Cardiac muscle cell (in vitro differentiated cells and primary cell): ENCODE results near the gene IFITM10. TPM values are rescaled to one million over a fixed set of nuclear protein-coding genes. Genes with fewer than 3 reads are reported as not detected.
"Not testable (repeated sequence)": the region's sequence is repeated elsewhere in the genome, so short reads cannot be mapped to it uniquely, and the experiment has no call there.

Source experiments
- DNase-seq, 2 donors: peaks; one replicate each; pipeline versions ENCODE4 v3.0.0 to v3.0.0-alpha.2; 2010 to 2017; ENCODE audit warnings: low read depth in 1 of 2, low spot score in 1 of 2
- H3K27ac ChIP-seq: fragments of 200-600 bp; sonication (generic); 2 replicates; pipeline ENCODE4 v1.5.1; 2016
- H3K27me3 ChIP-seq: fragments of 200-600 bp; sonication (generic); 2 replicates; pipeline ENCODE4 v1.6.0; 2016; ENCODE audit warnings: control low read depth
- H3K36me3 ChIP-seq: fragments of 200-600 bp; sonication (generic); 2 replicates; pipeline ENCODE4 v1.5.1; 2016; ENCODE audit warnings: control low read depth
- H3K4me1 ChIP-seq: fragments of 200-600 bp; sonication (generic); 2 replicates; pipeline ENCODE4 v1.8.1; 2017; ENCODE audit warnings: low read depth, mild to moderate bottlenecking, mixed run types
- H3K4me3 ChIP-seq: fragments of 200-600 bp; sonication (generic); 2 replicates; pipeline ENCODE4 v1.5.1; 2016; ENCODE audit warnings: mild to moderate bottlenecking
- H3K9me3 ChIP-seq: fragments of 200-600 bp; sonication (generic); 2 replicates; pipeline ENCODE4 v1.5.1; 2017; ENCODE audit warnings: low read depth, mild to moderate bottlenecking, control low read depth
- CTCF ChIP-seq: IDR thresholded peaks from 2 replicates; pipeline ENCODE4 v1.5.1; 2012; ENCODE audit warnings: low read depth, mild to moderate bottlenecking, low read length
- polyA plus RNA-seq: library from polyadenylated mRNA; unstranded; fragments of >200 nt; fragmentation: Nextera tagmentation; extraction: Ambion mirVana; gene quantifications from 2 replicates; pipeline ENCODE4 v1.2.1, GENCODE V29; 2016
- total RNA-seq: library from RNA; depleted of rRNA; stranded (reverse); fragments of >200 nt; gene quantifications from 2 replicates; pipeline ENCODE4 v1.2.3, GENCODE V29; 2016

IFITM10 gene
- total and polyA plus RNA-seq, 2 experiments from 2014 or later, result 1.9 TPM; not detected in 1

DNA sequence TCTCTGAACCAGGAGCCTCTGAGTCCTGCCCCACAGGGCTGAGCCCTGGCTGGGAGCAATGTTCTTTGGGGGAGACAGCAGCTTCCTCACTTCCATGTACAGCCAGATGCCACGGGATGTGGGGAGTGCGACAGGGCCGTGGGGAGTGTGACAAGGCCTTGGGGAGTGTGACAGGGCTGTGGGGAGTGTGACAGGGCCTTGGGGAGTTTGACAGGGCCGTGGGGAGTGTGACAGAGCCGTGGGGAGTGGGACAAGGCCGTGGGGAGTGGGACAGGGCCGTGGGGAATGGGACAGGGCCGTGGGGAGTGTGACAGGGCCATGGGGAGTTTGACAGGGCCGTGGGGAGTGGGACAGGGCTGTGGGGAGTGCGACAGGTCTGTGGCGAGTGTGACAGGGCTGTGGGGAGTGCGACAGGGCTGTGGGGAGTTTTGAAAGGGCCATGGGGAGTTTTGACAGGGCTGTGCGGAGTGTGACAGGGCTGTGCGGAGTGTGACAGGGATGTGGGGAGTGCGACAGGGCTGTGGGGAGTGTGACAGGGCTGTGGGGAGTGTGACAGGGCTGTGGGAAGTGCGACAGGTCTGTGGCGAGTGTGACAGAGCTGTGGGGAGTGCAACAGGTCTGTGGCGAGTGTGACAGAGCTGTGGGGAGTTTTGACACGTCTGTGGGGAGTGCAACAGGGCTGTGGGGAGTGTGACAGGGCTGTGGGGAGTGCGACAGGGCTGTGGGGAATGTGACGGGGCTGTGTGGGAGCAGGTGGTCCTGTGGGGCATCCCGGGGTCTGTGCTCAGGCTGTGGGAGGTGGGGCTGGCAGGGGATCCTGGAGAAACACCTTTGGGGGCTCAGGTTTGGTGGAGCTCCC, 60.0 kb downstream of the IFITM10 start:
- DNase-seq, result no peak
- no peaks in the 10 kb centered on the region for H3K27me3 ChIP-seq
- no peaks in the 10 kb centered on the region for H3K36me3 ChIP-seq
- H3K27ac ChIP-seq, result no peak overlapping the region
- no peak for TF ChIP-seq CTCF
- no peak overlapping the region for H3K4me3 ChIP-seq
- no peaks in the 10 kb centered on the region for H3K9me3 ChIP-seq
- peaks cover 14% of the 10 kb centered on the region for H3K4me1 ChIP-seq

GRCh38 chr11:1689250-1690166, 60.9 kb downstream of the IFITM10 start:
- H3K36me3 ChIP-seq, H3K9me3 ChIP-seq, DNase-seq, H3K27ac ChIP-seq, H3K4me3 ChIP-seq, H3K27me3 ChIP-seq: not testable (repeated sequence)
- peaks cover 14% of the 10 kb centered on the region for H3K4me1 ChIP-seq

GRCh38 chr11:1688336-1688947, 62.0 kb downstream of the IFITM10 start:
- not testable (repeated sequence) for H3K36me3 ChIP-seq, H3K4me3 ChIP-seq, H3K27ac ChIP-seq, DNase-seq, H3K9me3 ChIP-seq, H3K4me1 ChIP-seq, H3K27me3 ChIP-seq

DNA sequence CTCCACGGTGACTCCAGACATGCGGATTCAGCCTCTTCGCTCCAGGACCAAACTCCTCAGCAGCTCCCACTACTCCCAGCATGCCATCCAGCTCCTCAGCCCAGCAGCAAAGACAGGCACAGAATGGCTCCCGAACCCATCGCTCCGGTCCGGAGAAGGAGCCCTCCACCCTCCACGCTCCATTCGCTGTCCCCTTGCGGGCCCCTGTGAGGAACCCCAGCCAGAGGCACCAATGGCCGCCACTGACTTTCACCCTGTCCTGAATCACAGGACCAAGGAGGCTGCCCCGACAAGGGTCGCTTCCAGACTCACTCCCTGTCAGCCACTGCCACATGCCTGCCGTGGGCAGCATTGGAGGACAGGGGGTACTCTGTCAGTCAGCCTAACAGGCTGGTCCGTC, 64.2 kb downstream of the IFITM10 start:
- not testable (repeated sequence) for H3K4me3 ChIP-seq, H3K36me3 ChIP-seq, DNase-seq, H3K9me3 ChIP-seq, H3K27ac ChIP-seq, H3K4me1 ChIP-seq, H3K27me3 ChIP-seq

DNA sequence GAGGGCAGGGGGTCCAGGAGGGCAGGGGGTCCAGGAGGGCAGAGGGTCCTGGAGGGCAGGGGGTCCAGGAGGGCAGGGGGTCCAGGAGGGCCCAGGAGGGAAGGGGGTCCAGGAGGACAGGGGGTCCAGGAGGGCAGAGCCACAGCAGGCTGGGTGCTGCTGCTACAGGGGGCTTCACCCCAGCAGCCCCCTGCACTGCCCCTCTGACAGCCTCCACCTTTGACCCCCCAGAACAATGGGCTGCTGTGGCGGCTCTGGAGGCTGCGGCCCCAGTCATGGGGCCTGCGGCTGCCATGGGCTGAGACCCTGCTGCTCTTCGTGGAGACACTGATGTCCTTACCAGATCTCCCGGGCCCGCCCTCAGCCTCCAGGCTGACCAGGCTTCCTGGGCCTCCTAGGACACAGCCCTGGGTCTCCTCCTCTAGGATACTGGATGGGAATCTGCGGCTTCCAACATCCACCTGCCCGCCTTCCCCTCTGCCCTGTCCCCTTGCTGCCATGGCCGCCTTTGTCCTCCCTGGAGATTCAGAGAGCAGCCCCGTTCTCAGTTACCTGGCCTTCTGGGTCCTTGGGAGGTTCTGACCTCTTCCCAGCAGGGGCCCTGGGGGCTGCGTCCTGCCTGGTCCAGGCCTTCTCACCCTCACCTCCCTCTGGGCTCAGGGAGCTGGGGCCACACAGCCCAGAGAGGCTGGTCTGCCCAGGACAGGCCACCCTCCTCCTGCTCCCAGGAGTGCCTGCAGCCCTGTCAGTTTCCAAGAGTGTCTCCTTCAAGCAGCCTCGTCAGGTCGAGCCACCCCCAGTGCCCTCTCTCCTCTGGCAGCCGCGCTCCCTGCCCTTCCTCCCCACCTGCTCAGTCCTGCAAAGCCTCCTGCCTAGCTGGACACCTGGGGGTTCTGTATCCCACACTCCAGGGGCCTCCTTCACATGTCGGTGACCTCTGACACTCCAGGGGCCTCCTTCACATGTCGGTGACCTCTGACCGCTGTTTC, 65.2 kb downstream of the IFITM10 start:
- H3K27me3 ChIP-seq, H3K4me1 ChIP-seq, H3K4me3 ChIP-seq, H3K9me3 ChIP-seq, H3K36me3 ChIP-seq, DNase-seq, H3K27ac ChIP-seq: not testable (repeated sequence)

GRCh38 chr11:1683904-1684572, 66.4 kb downstream of the IFITM10 start:
- H3K27me3 ChIP-seq, H3K9me3 ChIP-seq, H3K4me1 ChIP-seq, H3K36me3 ChIP-seq, H3K4me3 ChIP-seq, DNase-seq, H3K27ac ChIP-seq: not testable (repeated sequence)

DNA sequence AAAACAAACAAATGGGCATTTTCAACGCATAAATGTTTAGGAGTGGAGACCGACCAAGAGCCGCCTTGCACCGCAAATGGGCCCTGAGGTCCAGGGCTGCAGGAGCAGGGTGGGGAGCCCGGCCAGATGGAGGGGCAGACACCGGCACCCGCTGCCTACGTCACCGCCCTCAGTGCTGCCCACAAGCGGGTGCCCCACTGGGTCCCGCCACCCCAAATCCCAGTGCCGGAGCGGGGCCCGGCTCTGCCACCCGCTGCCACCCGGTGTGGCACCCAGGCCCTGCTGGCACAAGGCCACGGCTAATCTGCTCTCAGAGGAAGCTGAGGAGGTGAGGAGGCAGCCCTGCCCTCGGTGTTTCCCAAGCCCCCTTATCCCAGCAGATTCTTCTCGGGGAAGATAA, 67.2 kb downstream of the IFITM10 start:
- not testable (repeated sequence) for DNase-seq, H3K27ac ChIP-seq, H3K9me3 ChIP-seq, H3K36me3 ChIP-seq, H3K4me1 ChIP-seq, H3K27me3 ChIP-seq, H3K4me3 ChIP-seq

Other genes starting within 250 kb of the IFITM10 start
- 0.51 and 0.60 TPM in 2 replicates for gene DUSP8, start 178.3 kb downstream of the IFITM10 start, total RNA-seq
- 0.55 and 0.59 TPM in 2 replicates for gene DUSP8, start 178.3 kb downstream of the IFITM10 start, polyA plus RNA-seq
- gene KRTAP5-1, start 165.3 kb downstream of the IFITM10 start, total RNA-seq, result not detected in 2 replicates
- not detected in 2 replicates for gene KRTAP5-1, start 165.3 kb downstream of the IFITM10 start, polyA plus RNA-seq
- not detected in 2 replicates for gene KRTAP5-2, start 152.3 kb downstream of the IFITM10 start, total RNA-seq
- gene KRTAP5-2, start 152.3 kb downstream of the IFITM10 start, polyA plus RNA-seq, result not detected in 2 replicates
- gene KRTAP5-3, start 142.1 kb downstream of the IFITM10 start, total RNA-seq, result not detected in 2 replicates
- gene KRTAP5-3, start 142.1 kb downstream of the IFITM10 start, polyA plus RNA-seq, result not detected in 2 replicates
- not detected in 2 replicates for gene KRTAP5-4, start 128.5 kb downstream of the IFITM10 start, total RNA-seq
- not detected in 2 replicates for gene KRTAP5-4, start 128.5 kb downstream of the IFITM10 start, polyA plus RNA-seq
- gene KRTAP5-5, start 120.8 kb downstream of the IFITM10 start, total RNA-seq, result not detected in 2 replicates
- gene KRTAP5-5, start 120.8 kb downstream of the IFITM10 start, polyA plus RNA-seq, result not detected in 2 replicates
- not detected in 2 replicates for gene KRTAP5-6, start 53.4 kb downstream of the IFITM10 start, total RNA-seq
- gene KRTAP5-6, start 53.4 kb downstream of the IFITM10 start, polyA plus RNA-seq, result not detected in 2 replicates
- 221 and 239 TPM in 2 replicates for gene CTSD, start 13.3 kb upstream of the IFITM10 start, total RNA-seq
- 231 and 258 TPM in 2 replicates for gene CTSD, start 13.3 kb upstream of the IFITM10 start, polyA plus RNA-seq
- gene SYT8, start 84.4 kb upstream of the IFITM10 start, total RNA-seq, result not detected in 2 replicates
- gene SYT8, start 84.4 kb upstream of the IFITM10 start, polyA plus RNA-seq, result not detected in 2 replicates
- gene TNNI2, start 88.4 kb upstream of the IFITM10 start, total RNA-seq, result 1.8 and 3.9 TPM in 2 replicates
- gene TNNI2, start 88.4 kb upstream of the IFITM10 start, polyA plus RNA-seq, result 1.1 and 2.5 TPM in 2 replicates
- not detected in 2 replicates for gene LSP1, start 102.5 kb upstream of the IFITM10 start, total RNA-seq
- 2.1 and 2.8 TPM in 2 replicates for gene LSP1, start 102.5 kb upstream of the IFITM10 start, polyA plus RNA-seq
- gene PRR33, start 141.3 kb upstream of the IFITM10 start, total RNA-seq, result not detected in 2 replicates
- not detected in 2 replicates for gene PRR33, start 141.3 kb upstream of the IFITM10 start, polyA plus RNA-seq
- 2.5 and 2.7 TPM in 2 replicates for gene TNNT3, start 169.1 kb upstream of the IFITM10 start, total RNA-seq
- 0.92 and 3.8 TPM in 2 replicates for gene TNNT3, start 169.1 kb upstream of the IFITM10 start, polyA plus RNA-seq
- gene MRPL23, start 196.7 kb upstream of the IFITM10 start, total RNA-seq, result 127 and 185 TPM in 2 replicates
- gene MRPL23, start 196.7 kb upstream of the IFITM10 start, polyA plus RNA-seq, result 96.9 and 137 TPM in 2 replicates
- 262 and 316 TPM in 2 replicates for gene H19, start 247.2 kb upstream of the IFITM10 start, total RNA-seq
- gene H19, start 247.2 kb upstream of the IFITM10 start, polyA plus RNA-seq, result 27.7 and 44.5 TPM in 2 replicates